Measurements from ENCODE around the gene CHD9NB.

The CHD9NB gene

GRCh38 chr16:53022374-53022773 lies 30.3 kb downstream of the CHD9NB start:
- no peak for DNase-seq

DNA sequence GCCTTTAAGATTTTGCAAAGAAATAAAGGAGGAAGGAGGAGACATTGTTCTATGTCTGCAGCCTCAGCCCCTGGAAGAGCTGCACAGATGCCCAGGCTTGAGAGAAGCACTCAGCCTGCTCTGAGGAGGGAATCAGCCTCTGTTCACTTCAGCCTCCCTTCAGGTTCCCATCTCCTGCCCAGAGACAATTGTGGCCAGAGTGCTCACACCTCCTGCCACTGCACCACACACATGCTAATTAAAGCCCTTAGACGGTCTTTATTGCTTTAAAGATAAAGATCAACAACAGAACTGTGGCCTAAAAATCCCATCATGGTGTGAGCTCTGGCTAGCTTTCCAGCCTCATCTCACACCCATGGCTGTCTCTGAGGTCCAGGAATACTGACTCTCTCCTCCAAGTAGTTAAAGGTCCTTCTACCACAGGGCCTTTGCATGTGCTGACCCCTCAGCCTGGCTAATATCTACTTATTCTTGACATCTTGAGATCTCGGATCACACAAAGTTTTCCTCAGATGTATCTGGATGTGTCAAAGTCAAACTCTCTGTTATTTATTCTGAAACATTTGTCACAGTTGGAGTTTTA lies 33.8 kb downstream of the CHD9NB start:
- no peak for DNase-seq

GRCh38 chr16:53014287-53014686 lies 38.4 kb downstream of the CHD9NB start:
- no peak for DNase-seq

- no peak for DNase-seq
These were observed 45.6 kb downstream of the CHD9NB start for GRCh38 chr16:53007095-53007494.

- no peak for DNase-seq
These were observed 54.8 kb downstream of the CHD9NB start for GRCh38 chr16:52997922-52998321.

DNA sequence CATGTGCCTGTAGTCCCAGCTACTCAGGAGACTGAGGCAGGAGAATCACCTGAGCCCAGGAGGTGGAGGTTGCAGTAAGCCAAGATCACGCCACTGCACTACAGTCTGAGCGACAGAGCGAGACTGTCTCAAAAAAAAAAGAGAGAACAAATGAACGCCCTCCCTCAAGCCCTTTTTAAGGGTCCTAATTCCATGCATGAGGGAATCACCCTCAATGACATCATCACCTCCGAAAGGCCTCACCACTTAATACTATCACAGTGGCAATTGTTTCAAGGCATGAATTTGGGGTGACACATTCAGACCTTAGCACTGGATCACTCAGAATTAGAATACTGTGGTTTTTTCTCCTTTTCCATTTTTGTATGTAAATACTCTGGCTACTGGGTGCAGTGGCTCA lies 57.8 kb downstream of the CHD9NB start:
- no peak for DNase-seq

GRCh38 chr16:52993179-52993578 lies 59.5 kb downstream of the CHD9NB start:
- no peak for DNase-seq

DNA sequence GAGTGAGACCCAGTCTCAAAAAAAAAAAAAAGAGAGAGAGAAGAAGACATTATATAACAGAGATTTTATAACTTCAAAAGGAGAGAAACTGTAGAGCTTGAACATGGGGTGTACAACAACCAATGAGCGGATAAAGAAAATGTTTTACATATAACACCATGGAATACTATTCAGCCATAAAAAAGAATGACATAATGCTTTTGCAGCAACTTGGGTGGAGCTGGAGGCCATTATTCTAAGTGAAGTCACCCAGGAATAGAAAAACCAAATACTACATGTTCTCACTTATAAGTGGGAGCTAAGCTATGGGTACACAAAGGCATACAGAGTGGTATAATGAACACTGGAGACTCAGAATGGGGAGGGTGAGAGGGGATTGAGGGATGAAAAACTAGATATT lies 61.1 kb downstream of the CHD9NB start:
- DNase-seq: no peak

All from CD4-positive, alpha-beta T cell treated with Interleukin-10 for 1 hour (primary cell).